ENCODE results near the gene FXYD2.

FXYD2 gene

DNA sequence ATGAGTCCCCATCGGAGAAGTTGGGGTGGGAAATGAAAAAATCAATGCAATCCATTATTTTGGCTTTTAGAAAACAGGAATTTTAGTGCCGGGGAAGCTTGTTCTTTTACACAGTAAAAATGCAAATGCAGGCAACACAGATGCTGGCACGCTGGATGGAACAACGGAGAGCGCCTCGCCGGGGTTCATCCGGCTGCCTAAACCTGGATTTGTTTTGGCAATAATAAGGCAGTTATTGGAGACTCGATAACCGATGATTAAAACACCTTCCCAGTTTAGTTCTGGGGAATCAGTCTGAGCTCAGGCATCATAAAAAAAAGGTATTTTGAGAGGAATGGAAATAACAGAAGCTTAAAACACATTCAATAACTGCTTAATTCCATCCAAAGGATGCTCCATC lies 30.4 kb downstream of the FXYD2 start:
- no peaks in the 10 kb centered on the region for H3K36me3 ChIP-seq (ENCODE audit: control insufficient read depth, insufficient read depth, low read length)
- no peak overlapping the region for H3K27ac ChIP-seq (ENCODE audit: low read depth, low read length)
- H3K4me1 ChIP-seq (ENCODE audit: control insufficient read depth, insufficient read depth, low read length): peaks cover 6% of the 10 kb centered on the region
- H3K27me3 ChIP-seq (ENCODE audit: control insufficient read depth, insufficient read depth, low read length): peaks cover 19% of the 10 kb centered on the region
- no peak overlapping the region for H3K4me3 ChIP-seq (ENCODE audit: low read length)
- H3K9ac ChIP-seq (ENCODE audit: low read length): no peak overlapping the region

- H3K27ac ChIP-seq (ENCODE audit: low read depth, low read length): no peak overlapping the region
- no peak overlapping the region for H3K9ac ChIP-seq (ENCODE audit: low read length)
- H3K27me3 ChIP-seq (ENCODE audit: control insufficient read depth, insufficient read depth, low read length): peaks cover 19% of the 10 kb centered on the region
- H3K4me1 ChIP-seq (ENCODE audit: control insufficient read depth, insufficient read depth, low read length): peaks cover 6% of the 10 kb centered on the region
- H3K36me3 ChIP-seq (ENCODE audit: control insufficient read depth, insufficient read depth, low read length): no peaks in the 10 kb centered on the region
- H3K4me3 ChIP-seq (ENCODE audit: low read length): no peak overlapping the region
Measured at GRCh38 chr11:117793583-117793982, 31.0 kb downstream of the FXYD2 start.

- Histone ChIP-seq H3K36me3 (ENCODE audit: control insufficient read depth, insufficient read depth, low read length) (no peaks in the 10 kb centered on the region), H3K4me3 (ENCODE audit: low read length) (no peak overlapping the region), H3K9ac (ENCODE audit: low read length) (no peak overlapping the region), H3K27ac (ENCODE audit: low read depth, low read length) (no peak overlapping the region), H3K27me3 (ENCODE audit: control insufficient read depth, insufficient read depth, low read length) (peaks cover 19% of the 10 kb centered on the region), H3K4me1 (ENCODE audit: control insufficient read depth, insufficient read depth, low read length) (peaks cover 6% of the 10 kb centered on the region)
Measured at GRCh38 chr11:117792992-117793391, 31.6 kb downstream of the FXYD2 start.

GRCh38 chr11:117792241-117792640 lies 32.3 kb downstream of the FXYD2 start:
- Histone ChIP-seq H3K4me1 (ENCODE audit: control insufficient read depth, insufficient read depth, low read length) (peaks cover 6% of the 10 kb centered on the region), H3K27me3 (ENCODE audit: control insufficient read depth, insufficient read depth, low read length) (peaks cover 19% of the 10 kb centered on the region), H3K27ac (ENCODE audit: low read depth, low read length) (no peak overlapping the region), H3K9ac (ENCODE audit: low read length) (no peak overlapping the region), H3K4me3 (ENCODE audit: low read length) (no peak overlapping the region), H3K36me3 (ENCODE audit: control insufficient read depth, insufficient read depth, low read length) (no peaks in the 10 kb centered on the region)

DNA sequence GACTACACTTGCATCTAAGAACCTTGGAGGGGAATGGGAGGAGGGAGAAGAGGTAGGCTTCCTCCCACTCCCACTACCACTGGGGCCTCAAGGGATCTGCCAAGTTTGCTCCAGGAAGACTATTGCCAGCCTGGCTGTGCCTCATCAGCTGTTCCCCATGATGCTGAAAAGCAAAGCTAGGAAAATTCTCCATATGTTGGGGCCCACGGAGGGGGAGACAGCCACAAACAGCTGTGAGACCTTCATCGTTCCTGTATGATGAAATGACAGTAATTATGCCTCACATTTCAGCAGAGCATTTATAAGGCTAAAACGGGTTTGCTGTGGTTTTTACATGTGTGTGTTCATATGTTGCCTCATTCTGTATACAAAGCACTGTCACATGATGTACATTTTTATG lies 34.3 kb downstream of the FXYD2 start:
- H3K27me3 ChIP-seq (ENCODE audit: control insufficient read depth, insufficient read depth, low read length): peaks cover 9% of the 10 kb centered on the region

GRCh38 chr11:117789241-117789640 lies 35.3 kb downstream of the FXYD2 start:
- Histone ChIP-seq H3K27ac (ENCODE audit: low read depth, low read length) (no peak overlapping the region), H3K36me3 (ENCODE audit: control insufficient read depth, insufficient read depth, low read length) (no peaks in the 10 kb centered on the region), H3K4me3 (ENCODE audit: low read length) (no peak overlapping the region), H3K9ac (ENCODE audit: low read length) (no peak overlapping the region), H3K4me1 (ENCODE audit: control insufficient read depth, insufficient read depth, low read length) (no peaks in the 10 kb centered on the region), H3K27me3 (ENCODE audit: control insufficient read depth, insufficient read depth, low read length) (peaks cover 3% of the 10 kb centered on the region)

More for the DNA sequence above, 34.3 kb downstream of the FXYD2 start:
- Histone ChIP-seq H3K4me1 (ENCODE audit: control insufficient read depth, insufficient read depth, low read length) (no peaks in the 10 kb centered on the region), H3K27ac (ENCODE audit: low read depth, low read length) (no peak overlapping the region), H3K4me3 (ENCODE audit: low read length) (no peak overlapping the region), H3K9ac (ENCODE audit: low read length) (no peak overlapping the region), H3K36me3 (ENCODE audit: control insufficient read depth, insufficient read depth, low read length) (no peaks in the 10 kb centered on the region)

GRCh38 chr11:117786135-117786870 lies 38.2 kb downstream of the FXYD2 start:
- H3K27me3 ChIP-seq (ENCODE audit: control insufficient read depth, insufficient read depth, low read length): no peaks in the 10 kb centered on the region
- H3K9ac ChIP-seq (ENCODE audit: low read length): no peak overlapping the region
- no peaks in the 10 kb centered on the region for H3K4me1 ChIP-seq (ENCODE audit: control insufficient read depth, insufficient read depth, low read length)
- H3K27ac ChIP-seq (ENCODE audit: low read depth, low read length): no peak overlapping the region
- no peaks in the 10 kb centered on the region for H3K36me3 ChIP-seq (ENCODE audit: control insufficient read depth, insufficient read depth, low read length)
- H3K4me3 ChIP-seq (ENCODE audit: low read length): no peak overlapping the region

- no peak overlapping the region for H3K4me3 ChIP-seq (ENCODE audit: low read length)
Measured at GRCh38 chr11:117782101-117782500, 42.4 kb downstream of the FXYD2 start.

GRCh38 chr11:117781627-117782026 lies 42.9 kb downstream of the FXYD2 start:
- no peaks in the 10 kb centered on the region for H3K27me3 ChIP-seq (ENCODE audit: control insufficient read depth, insufficient read depth, low read length)

More at GRCh38 chr11:117782101-117782500, 42.4 kb downstream of the FXYD2 start:
- Histone ChIP-seq H3K27me3 (ENCODE audit: control insufficient read depth, insufficient read depth, low read length) (no peaks in the 10 kb centered on the region), H3K27ac (ENCODE audit: low read depth, low read length) (no peak overlapping the region), H3K4me1 (ENCODE audit: control insufficient read depth, insufficient read depth, low read length) (no peaks in the 10 kb centered on the region), H3K36me3 (ENCODE audit: control insufficient read depth, insufficient read depth, low read length) (no peaks in the 10 kb centered on the region), H3K9ac (ENCODE audit: low read length) (no peak overlapping the region)

GRCh38 chr11:117780456-117780855 lies 44.1 kb downstream of the FXYD2 start:
- H3K27me3 ChIP-seq (ENCODE audit: control insufficient read depth, insufficient read depth, low read length): no peaks in the 10 kb centered on the region
- H3K4me3 ChIP-seq (ENCODE audit: low read length): no peak overlapping the region
- H3K9ac ChIP-seq (ENCODE audit: low read length): no peak overlapping the region

More at GRCh38 chr11:117781627-117782026, 42.9 kb downstream of the FXYD2 start:
- Histone ChIP-seq H3K27ac (ENCODE audit: low read depth, low read length) (no peak overlapping the region), H3K4me3 (ENCODE audit: low read length) (no peak overlapping the region), H3K4me1 (ENCODE audit: control insufficient read depth, insufficient read depth, low read length) (no peaks in the 10 kb centered on the region), H3K36me3 (ENCODE audit: control insufficient read depth, insufficient read depth, low read length) (no peaks in the 10 kb centered on the region), H3K9ac (ENCODE audit: low read length) (no peak overlapping the region)

GRCh38 chr11:117774553-117774952 lies 50.0 kb downstream of the FXYD2 start:
- H3K4me3 ChIP-seq (ENCODE audit: low read length): no peak overlapping the region
- H3K4me1 ChIP-seq (ENCODE audit: control insufficient read depth, insufficient read depth, low read length): no peaks in the 10 kb centered on the region
- no peaks in the 10 kb centered on the region for H3K27me3 ChIP-seq (ENCODE audit: control insufficient read depth, insufficient read depth, low read length)
- H3K27ac ChIP-seq (ENCODE audit: low read depth, low read length): no peak overlapping the region
- no peaks in the 10 kb centered on the region for H3K36me3 ChIP-seq (ENCODE audit: control insufficient read depth, insufficient read depth, low read length)
- H3K9ac ChIP-seq (ENCODE audit: low read length): no peak overlapping the region

More at GRCh38 chr11:117780456-117780855, 44.1 kb downstream of the FXYD2 start:
- Histone ChIP-seq H3K4me1 (ENCODE audit: control insufficient read depth, insufficient read depth, low read length) (no peaks in the 10 kb centered on the region), H3K36me3 (ENCODE audit: control insufficient read depth, insufficient read depth, low read length) (no peaks in the 10 kb centered on the region), H3K27ac (ENCODE audit: low read depth, low read length) (no peak overlapping the region)

GRCh38 chr11:117772360-117772759 lies 52.2 kb downstream of the FXYD2 start:
- no peaks in the 10 kb centered on the region for H3K36me3 ChIP-seq (ENCODE audit: control insufficient read depth, insufficient read depth, low read length)
- H3K4me1 ChIP-seq (ENCODE audit: control insufficient read depth, insufficient read depth, low read length): no peaks in the 10 kb centered on the region
- H3K9ac ChIP-seq (ENCODE audit: low read length): no peak overlapping the region
- H3K4me3 ChIP-seq (ENCODE audit: low read length): no peak overlapping the region
- H3K27ac ChIP-seq (ENCODE audit: low read depth, low read length): no peak overlapping the region
- H3K27me3 ChIP-seq (ENCODE audit: control insufficient read depth, insufficient read depth, low read length): no peaks in the 10 kb centered on the region

- no peaks in the 10 kb centered on the region for H3K36me3 ChIP-seq (ENCODE audit: control insufficient read depth, insufficient read depth, low read length)
- no peaks in the 10 kb centered on the region for H3K4me1 ChIP-seq (ENCODE audit: control insufficient read depth, insufficient read depth, low read length)
- H3K9ac ChIP-seq (ENCODE audit: low read length): no peak overlapping the region
- no peaks in the 10 kb centered on the region for H3K27me3 ChIP-seq (ENCODE audit: control insufficient read depth, insufficient read depth, low read length)
- H3K27ac ChIP-seq (ENCODE audit: low read depth, low read length): no peak overlapping the region
- H3K4me3 ChIP-seq (ENCODE audit: low read length): no peak overlapping the region
Measured at GRCh38 chr11:117771841-117772240, 52.7 kb downstream of the FXYD2 start.
